WTC11 (cell line): Measurements from ENCODE around the gene NELFCD. TPM values are rescaled to one million over a fixed set of nuclear protein-coding genes. Genes with fewer than 3 reads are reported as not detected.

ENCODE experiments used
- ATAC-seq: fragments of 200-7000 bp; cut with Tn5 transposase; 2 replicates; pipeline ENCODE4 v1.10.0; 2021; ENCODE audit warnings: mild to moderate bottlenecking, moderate library complexity
- Bru-seq: library from RNA; stranded (reverse); fragments of 400-500 nt; gene quantifications from one replicate; lab custom pipeline; 2021; lab: Mats Ljungman, UMichigan
- CTCF ChIA-PET: fragments of 300-600 bp; sonication (Branson Sonifier 250); formaldehyde crosslinking; loops from one replicate; lab custom pipeline; 2021; ENCODE audit warnings: antibody characterized with exemption; lab: Charles Lee
- POLR2A ChIA-PET: fragments of 350-600 bp; sonication (Branson Sonifier 250); formaldehyde crosslinking; loops from one replicate; lab custom pipeline; 2021; ENCODE audit warnings: antibody characterized with exemption; lab: Charles Lee
- DNase-seq: peaks from one replicate; pipeline ENCODE4 v3.0.0; 2021; ENCODE audit warnings: low spot score
- H3K27ac Mint-ChIP-seq: 2 replicates; pipeline ENCODE4 v1.8.0; 2021; ENCODE audit warnings: mixed read lengths
- H3K27me3 Mint-ChIP-seq: 2 replicates; pipeline ENCODE4 v1.8.0; 2021; ENCODE audit warnings: low read depth, mild to moderate bottlenecking, moderate library complexity, mixed read lengths
- H3K36me3 Mint-ChIP-seq: 2 replicates; pipeline ENCODE4 v1.8.0; 2021; ENCODE audit warnings: mixed read lengths
- H3K4me1 Mint-ChIP-seq: 2 replicates; pipeline ENCODE4 v1.8.0; 2022; ENCODE audit warnings: mixed read lengths
- H3K4me3 Mint-ChIP-seq: 2 replicates; pipeline ENCODE4 v1.8.0; 2021; ENCODE audit warnings: mild to moderate bottlenecking, moderate library complexity, mixed read lengths
- H3K9me3 Mint-ChIP-seq: 2 replicates; pipeline ENCODE4 v1.8.0; 2021; ENCODE audit warnings: mixed read lengths
- ARID4B ChIP-seq: sonication (generic); formaldehyde crosslinking; IDR thresholded peaks from 2 replicates; pipeline ENCODE4 v1.8.0; 2023; ENCODE audit warnings: missing genetic modification reagents, mild to moderate bottlenecking, borderline replicate concordance
- ATF2 ChIP-seq: sonication (generic); formaldehyde crosslinking; IDR thresholded peaks from 2 replicates; pipeline ENCODE4 v1.8.1; 2022; ENCODE audit warnings: low read depth, missing genetic modification reagents, borderline replicate concordance
- CREM ChIP-seq: sonication (generic); formaldehyde crosslinking; IDR thresholded peaks from 2 replicates; pipeline ENCODE4 v1.8.1; 2022; ENCODE audit warnings: mild to moderate bottlenecking, missing genetic modification reagents, moderate library complexity
- E2F5 ChIP-seq: sonication (generic); formaldehyde crosslinking; IDR thresholded peaks from 2 replicates; pipeline ENCODE4 v1.8.1; 2022; ENCODE audit warnings: mild to moderate bottlenecking, moderate library complexity, missing genetic modification reagents
- FOXP4 ChIP-seq: sonication (generic); formaldehyde crosslinking; IDR thresholded peaks from 2 replicates; pipeline ENCODE4 v1.8.0; 2022; ENCODE audit warnings: mild to moderate bottlenecking, missing genetic modification reagents
- GABPB1 ChIP-seq: sonication (generic); formaldehyde crosslinking; IDR thresholded peaks from 2 replicates; pipeline ENCODE4 v1.8.1; 2023; ENCODE audit warnings: mild to moderate bottlenecking, missing genetic modification reagents
- GTF2I ChIP-seq: fragments of 250-450 bp; sonication (Bioruptor Pico); conservative IDR thresholded peaks from 2 replicates; pipeline ENCODE4 v1.4.0; 2021; ENCODE audit warnings: mild to moderate bottlenecking
- IRF2 ChIP-seq: sonication (generic); formaldehyde crosslinking; IDR thresholded peaks from 2 replicates; pipeline ENCODE4 v1.8.0; 2022; ENCODE audit warnings: low read depth, missing genetic modification reagents, borderline replicate concordance
- MXD4 ChIP-seq: fragments of 250-450 bp; sonication (Bioruptor Pico); IDR thresholded peaks from 2 replicates; pipeline ENCODE4 v1.8.0; 2021; ENCODE audit warnings: mild to moderate bottlenecking, moderate library complexity, borderline replicate concordance
- NFATC4 ChIP-seq: fragments of 250-450 bp; sonication (Bioruptor Pico); IDR thresholded peaks from 2 replicates; pipeline ENCODE4 v1.9.0; 2021; ENCODE audit warnings: mild to moderate bottlenecking
- RELA ChIP-seq: sonication (generic); formaldehyde crosslinking; IDR thresholded peaks from 2 replicates; pipeline ENCODE4 v1.8.1; 2022; ENCODE audit warnings: missing genetic modification reagents, mild to moderate bottlenecking, borderline replicate concordance
- RORB ChIP-seq: fragments of 250-450 bp; sonication (Bioruptor Pico); IDR thresholded peaks from 2 replicates; pipeline ENCODE4 v1.9.0; 2021; ENCODE audit warnings: mild to moderate bottlenecking
- SP1 ChIP-seq: sonication (generic); formaldehyde crosslinking; conservative IDR thresholded peaks from 2 replicates; pipeline ENCODE4 v1.8.1; 2022; ENCODE audit warnings: missing genetic modification reagents
- TP53 ChIP-seq: sonication (generic); formaldehyde crosslinking; IDR thresholded peaks from 2 replicates; pipeline ENCODE4 v1.8.1; 2023; ENCODE audit warnings: mild to moderate bottlenecking, missing genetic modification reagents
- ZNF121 ChIP-seq: sonication (generic); formaldehyde crosslinking; IDR thresholded peaks from 2 replicates; pipeline ENCODE4 v1.8.0; 2023; ENCODE audit warnings: missing genetic modification reagents
- ZNF232 ChIP-seq: sonication (generic); formaldehyde crosslinking; IDR thresholded peaks from 2 replicates; pipeline ENCODE4 v1.8.0; 2022; ENCODE audit warnings: mild to moderate bottlenecking, missing genetic modification reagents
- ZNF396 ChIP-seq: fragments of 250-450 bp; sonication (Bioruptor Pico); IDR thresholded peaks from 2 replicates; pipeline ENCODE4 v1.8.0; 2021; ENCODE audit warnings: mild to moderate bottlenecking, moderate library complexity, borderline replicate concordance
- ZNF416 ChIP-seq: fragments of 250-450 bp; sonication (Bioruptor Pico); IDR thresholded peaks from 2 replicates; pipeline ENCODE4 v1.9.0; 2021; ENCODE audit warnings: mild to moderate bottlenecking, inconsistent platforms
- ZNF532 ChIP-seq: fragments of 250-450 bp; sonication (Bioruptor Pico); IDR thresholded peaks from 2 replicates; pipeline ENCODE4 v1.9.0; 2021; ENCODE audit warnings: mild to moderate bottlenecking, borderline replicate concordance
- long read RNA-seq, 3 experiments: library from RNA in 1 of 3; library from capped mRNA in 1 of 3; library from polyadenylated mRNA in 1 of 3; unstranded in 2 of 3; stranded (forward) in 1 of 3; transcript quantifications; one replicate each; pipeline ENCODE4 v2.0.0, GENCODE V29; 2021
- total RNA-seq: library from RNA; stranded (reverse); gene quantifications from 3 replicates; pipeline ENCODE4 v1.2.3, GENCODE V29; 2021

The NELFCD gene
- 53.0 to 66.9 TPM (median 57.6 TPM) in 3 replicates for total RNA-seq
- percentile 79 among the genes with signal in this experiment for Bru-seq, nascent RNA
- long read RNA-seq, experiment 1, transcript NELFCD-213 (15 exons, 2,305 nt) = major isoform, 196 of 300 reads
- long read RNA-seq, experiment 1, partial matches to known transcripts = 19 of 300 reads
- long read RNA-seq, experiment 1, other reads (novel, unspliced or antisense) = 84 of 300 reads
- long read RNA-seq, experiment 2, transcript NELFCD-213 (15 exons, 2,305 nt) = major isoform, 21 of 50 reads
- long read RNA-seq, experiment 2, partial matches to known transcripts = 13 of 50 reads
- long read RNA-seq, experiment 2, other reads (novel, unspliced or antisense) = 16 of 50 reads
- long read RNA-seq, experiment 3, transcript NELFCD-213 (15 exons, 2,305 nt) = major isoform, 101 of 146 reads
- long read RNA-seq, experiment 3, partial matches to known transcripts = 15 of 146 reads
- long read RNA-seq, experiment 3, other reads (novel, unspliced or antisense) = 29 of 146 reads

- Mint-ChIP-seq H3K4me1 (peaks cover 35% of the 10 kb centered on the region), H3K27me3 (peaks cover 3% of the 10 kb centered on the region; the same call in 1 of the 2 replicates), H3K9me3 (0 out of 2 replicates have a peak, but pooled peaks cover 4% of the 10 kb centered on the region), H3K4me3 (peak within 1 kb of the TSS; percentile 80), H3K36me3 (peaks cover 8% of the 10 kb centered on the region), H3K27ac (no peak within 1 kb of the TSS)
- CTCF ChIA-PET = interaction anchor here (1.3 kb wide), 1 partner anchor 111 kb away, joined by 7 read pairs; no protein-coding TSS in a partner anchor
- ATAC-seq (peak; percentile 95), DNase-seq (peak; percentile 91)
- POLR2A ChIA-PET = interaction anchor here (1.1 kb wide), 1 partner anchor 91 kb away, joined by 3 read pairs; no protein-coding TSS in a partner anchor
- no peak for TF ChIP-seq TP53
- no peak for TF ChIP-seq ZNF121 (CRISPR knock-in tag)
- peak; percentile 62 for TF ChIP-seq SP1
- no peak for TF ChIP-seq GABPB1 (CRISPR knock-in tag)
- no peak for TF ChIP-seq MXD4 (CRISPR knock-in tag)
- TF ChIP-seq RELA (CRISPR knock-in tag) = no peak
- TF ChIP-seq ZNF232 (CRISPR knock-in tag) = no peak
- TF ChIP-seq IRF2 (CRISPR knock-in tag) = no peak
- TF ChIP-seq ZNF532 (CRISPR knock-in tag) = no peak
- peak; percentile 50; the same call in 1 of the 2 replicates for TF ChIP-seq ZNF416 (CRISPR knock-in tag)
- TF ChIP-seq RORB (CRISPR knock-in tag) = no peak
- TF ChIP-seq E2F5 = no peak
- peak; percentile 94 for TF ChIP-seq GTF2I (CRISPR knock-in tag)
- no peak for TF ChIP-seq ARID4B
- no peak for TF ChIP-seq CREM (CRISPR knock-in tag)
- TF ChIP-seq ZNF396 (CRISPR knock-in tag) = no peak
- TF ChIP-seq NFATC4 (CRISPR knock-in tag) = peak; percentile 20; the same call in 1 of the 2 replicates
- peak; percentile 29; the same call in 1 of the 2 replicates for TF ChIP-seq FOXP4 (CRISPR knock-in tag)
- TF ChIP-seq ATF2 (CRISPR knock-in tag) = no peak
Measured at GRCh38 chr20:58980711-58981627, at the start of gene NELFCD. Gene NELFCD, plus strand, starts transcription at chr20:58981256. Its CDS starts 54 bp downstream, at chr20:58981310.
